ENCODE results near the gene C3orf18.
A peak's percentile ranks its signal among the peaks of the same experiment; 100 is the strongest.

The C3orf18 gene

DNA sequence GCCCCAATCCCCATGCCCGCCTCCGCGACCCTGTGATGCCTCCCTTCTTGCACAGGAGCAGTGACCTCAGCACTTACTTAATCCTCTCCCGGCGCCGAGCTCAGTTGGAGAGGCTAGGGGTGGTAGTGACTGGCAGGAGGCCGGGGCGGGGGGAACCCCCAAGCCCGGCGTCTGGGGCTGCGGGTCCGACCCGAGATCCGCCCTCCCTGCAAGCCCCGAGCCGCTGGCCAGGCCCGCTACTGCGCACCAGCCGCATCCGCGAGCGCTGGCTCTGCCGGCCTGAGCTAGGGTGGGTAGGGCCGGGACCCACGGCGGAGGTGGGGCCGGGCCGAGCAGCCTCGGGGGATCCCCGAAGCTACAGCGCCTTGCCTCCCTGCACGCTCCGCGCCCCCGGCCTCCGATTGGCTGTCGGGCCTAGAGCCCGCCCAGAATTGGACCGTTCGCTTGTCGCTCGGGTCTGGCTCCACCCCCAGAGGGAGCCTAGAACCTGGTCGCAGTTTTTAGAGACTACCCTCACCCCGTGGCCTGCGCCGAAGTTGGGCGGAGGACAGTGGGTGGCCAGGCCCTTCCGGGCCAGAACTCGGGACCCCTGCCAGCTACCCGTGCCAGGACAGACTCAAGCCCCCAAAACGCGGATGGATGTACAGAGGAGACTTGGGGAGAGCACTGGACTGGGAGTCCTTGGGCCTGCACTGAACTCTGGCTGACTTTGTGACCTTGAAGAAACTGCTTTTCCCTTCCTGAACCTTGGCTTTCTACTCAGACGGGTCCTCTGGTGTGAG, at the start of gene C3orf18:
C3orf18 (minus strand) TSS at position 362 of the 782 bp plus-strand sequence. CDS start 2,048 bp downstream, outside the sequence.
- peak; percentile 91 for DNase-seq (ENCODE audit: low spot score)

DNA sequence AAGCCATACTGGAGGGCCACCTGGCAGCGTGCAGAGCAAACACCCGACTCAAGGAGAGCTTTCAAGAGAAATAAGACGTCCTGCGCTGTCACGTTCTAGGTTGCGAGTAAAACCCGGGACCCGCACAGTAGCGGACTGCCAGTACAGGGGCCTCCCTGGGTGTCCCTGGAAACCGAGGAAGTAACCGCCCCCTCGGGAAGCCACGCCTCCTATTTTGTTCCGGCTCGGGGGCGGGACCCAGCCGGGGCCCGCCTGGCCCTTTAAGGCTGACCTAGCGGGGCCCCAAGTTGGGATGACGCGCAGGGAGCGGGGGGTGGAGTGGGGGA, 49.2 kb upstream of the C3orf18 start:
- DNase-seq (ENCODE audit: low spot score): peak; percentile 96

DNA sequence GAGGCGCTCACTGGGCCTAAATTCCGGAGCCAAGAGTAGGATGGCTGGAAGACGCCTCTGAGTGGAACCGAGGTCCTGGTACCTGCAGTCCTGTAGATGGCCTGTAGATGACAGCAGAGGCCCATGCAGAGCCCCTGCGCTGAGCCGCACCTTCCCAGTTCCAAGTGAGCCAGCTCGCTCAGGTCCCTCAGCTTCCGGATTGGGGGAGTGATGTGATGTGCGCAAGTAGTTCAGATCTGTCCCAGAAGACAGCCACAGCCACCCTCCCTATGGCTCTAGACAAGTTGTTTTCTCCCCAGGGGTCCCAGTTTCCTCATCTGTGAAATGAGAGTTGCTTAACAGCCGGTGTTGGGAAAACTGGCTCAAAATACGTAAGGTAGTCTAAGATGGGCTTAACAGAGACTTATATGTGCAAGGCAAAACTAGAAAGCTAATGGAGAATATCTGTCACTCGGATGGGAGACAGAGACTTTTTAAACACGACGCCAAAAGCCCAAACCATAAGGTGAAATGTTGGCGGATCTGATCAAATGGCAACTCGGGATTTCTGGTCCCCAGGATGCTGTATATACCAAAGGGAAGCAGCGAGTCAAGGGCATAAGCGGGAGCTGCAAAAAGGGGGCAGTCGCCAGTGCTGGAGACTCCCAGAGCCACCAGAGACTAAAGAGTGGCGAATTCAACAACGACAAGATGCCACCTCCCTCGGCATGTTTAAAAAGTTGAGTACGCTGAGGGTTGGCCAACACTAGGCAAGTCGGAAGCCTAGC, 48.6 kb upstream of the C3orf18 start:
- peak; percentile 90 for DNase-seq (ENCODE audit: low spot score)

DNA sequence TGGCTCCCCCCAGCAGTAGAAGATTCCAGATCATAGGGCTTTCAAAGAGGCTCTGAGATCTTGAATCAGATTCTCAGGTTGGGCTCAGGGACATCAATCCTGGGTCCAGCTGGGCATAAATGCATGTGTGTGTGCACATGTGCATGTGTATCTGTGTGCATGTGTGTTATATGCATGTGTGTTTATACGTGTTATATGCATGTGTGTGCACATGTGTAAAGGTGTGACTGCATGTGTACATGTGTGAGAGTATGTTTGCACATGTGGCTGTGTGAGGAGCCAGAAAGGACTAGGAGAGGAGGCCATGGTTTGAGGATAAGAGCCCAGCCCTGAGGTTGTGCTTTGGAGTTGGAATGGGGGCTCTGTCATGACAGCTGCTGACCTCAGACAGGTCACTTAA, 47.6 kb upstream of the C3orf18 start:
- DNase-seq (ENCODE audit: low spot score): no peak

DNA sequence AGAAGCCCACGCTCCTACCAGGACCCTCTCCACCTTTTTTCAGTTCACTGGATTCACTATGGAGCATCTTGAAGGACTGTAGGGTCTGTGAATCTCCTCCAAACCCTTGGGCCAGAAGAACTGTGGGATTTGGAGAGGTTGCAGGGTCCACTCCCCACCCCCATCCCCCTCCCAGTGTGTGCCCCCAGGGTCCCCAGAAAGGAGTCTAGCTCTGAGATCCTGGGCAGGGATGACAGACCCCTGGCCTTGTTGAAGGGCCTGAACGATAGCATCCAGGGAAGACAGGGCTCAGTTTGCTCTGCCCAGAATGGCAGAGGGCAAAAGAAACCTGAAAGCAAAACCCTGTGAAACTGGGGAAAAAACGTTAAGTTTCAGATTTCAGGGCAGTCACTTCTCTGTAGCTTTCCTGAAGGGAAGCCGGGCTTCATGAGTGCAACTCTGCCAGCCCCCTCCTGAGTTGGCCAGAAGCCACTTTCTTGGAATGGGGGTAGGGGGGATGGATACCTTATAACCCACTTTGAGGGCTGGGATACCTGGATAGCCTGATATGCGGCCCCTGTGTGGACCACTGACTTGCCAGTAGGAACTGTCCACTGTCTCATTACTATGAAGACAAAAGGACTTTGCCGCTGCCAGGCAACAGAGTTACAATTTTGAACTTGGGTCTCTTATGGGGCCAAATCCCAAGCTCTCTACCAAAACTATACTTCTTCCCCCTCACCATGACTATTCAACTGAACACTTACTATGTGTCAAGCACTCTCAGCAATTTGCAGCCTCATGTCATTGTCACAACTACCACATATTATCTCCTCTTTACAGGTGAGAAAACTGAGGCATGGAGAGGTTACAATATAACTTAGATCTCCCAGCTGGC, 45.7 kb upstream of the C3orf18 start:
- no peak for DNase-seq (ENCODE audit: low spot score)

DNA sequence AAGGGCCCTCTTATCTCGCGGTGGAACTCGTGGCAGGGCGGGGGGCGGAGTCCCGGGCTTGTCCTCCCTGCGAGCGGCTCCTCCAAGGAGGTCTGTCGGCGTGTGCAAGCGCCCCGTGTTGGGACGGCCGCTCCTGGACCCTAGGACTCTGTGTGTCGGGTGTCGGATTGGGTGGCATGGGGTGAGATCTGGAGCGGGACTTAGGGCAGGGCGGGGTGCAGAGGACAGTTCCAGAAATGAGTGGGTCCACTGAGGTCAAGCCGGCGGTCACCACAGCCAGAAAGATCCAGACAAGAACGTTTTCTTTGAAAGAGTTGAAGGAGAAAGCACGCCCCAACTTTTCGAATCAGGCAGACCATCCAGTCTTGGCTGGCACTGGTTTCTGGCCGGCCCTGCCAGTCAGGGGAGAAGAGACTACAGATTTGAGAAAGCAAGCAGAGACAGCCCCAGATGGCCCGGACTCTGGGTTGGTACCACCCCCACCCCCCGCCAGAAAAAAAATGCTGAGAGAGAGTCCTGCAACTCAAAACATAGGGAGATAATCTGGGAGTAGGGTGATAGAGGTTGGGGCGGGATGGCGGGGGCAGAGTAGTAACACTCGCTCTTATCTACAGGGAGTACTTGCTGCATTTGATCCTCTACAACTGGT, 44.8 kb upstream of the C3orf18 start:
- no peak for DNase-seq (ENCODE audit: low spot score)

DNA sequence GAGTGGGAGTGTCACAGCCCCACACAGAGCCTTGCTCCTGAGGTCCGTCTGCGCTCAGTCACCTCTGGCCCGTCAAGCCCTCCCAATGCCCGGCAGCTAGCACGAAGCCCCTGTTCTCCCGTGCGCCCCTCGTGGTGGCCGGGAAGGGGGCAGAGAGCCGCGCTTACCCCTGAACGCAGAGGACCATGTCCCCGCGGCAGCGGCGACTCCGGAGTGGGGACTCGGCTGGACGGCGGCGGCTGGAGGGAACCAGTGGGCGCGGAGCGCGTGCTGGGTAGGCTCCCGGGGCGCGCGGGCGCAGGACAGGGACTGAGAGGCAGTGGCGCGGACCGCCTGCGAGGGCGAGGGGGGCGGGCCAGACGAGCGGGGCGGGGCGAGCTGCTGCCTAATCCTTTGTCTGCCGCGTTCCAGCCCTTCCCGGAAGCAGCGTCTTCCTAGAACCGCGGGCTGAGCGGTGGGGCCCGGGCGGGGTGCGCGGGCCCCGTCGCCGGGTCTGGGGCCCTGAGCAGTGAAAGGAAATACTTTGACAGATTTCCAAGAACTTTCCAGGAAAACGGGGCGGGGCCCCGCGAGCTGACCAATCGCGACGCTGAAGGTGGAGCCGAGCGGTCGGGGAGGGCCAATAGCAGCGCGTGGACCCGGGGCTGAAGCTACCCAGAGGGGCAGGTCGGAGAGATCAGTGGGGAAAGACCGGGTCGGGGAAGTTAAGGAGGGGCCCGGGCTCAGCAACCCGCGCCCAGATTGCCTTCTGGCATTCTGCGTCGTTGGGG, 44.1 kb upstream of the C3orf18 start, which contains the start of gene CISH:
CISH (minus strand) TSS at position 311 of the 770 bp plus-strand sequence; CDS start at position 187, 124 bp downstream.
- peak; percentile 98 for DNase-seq (ENCODE audit: low spot score)

DNA sequence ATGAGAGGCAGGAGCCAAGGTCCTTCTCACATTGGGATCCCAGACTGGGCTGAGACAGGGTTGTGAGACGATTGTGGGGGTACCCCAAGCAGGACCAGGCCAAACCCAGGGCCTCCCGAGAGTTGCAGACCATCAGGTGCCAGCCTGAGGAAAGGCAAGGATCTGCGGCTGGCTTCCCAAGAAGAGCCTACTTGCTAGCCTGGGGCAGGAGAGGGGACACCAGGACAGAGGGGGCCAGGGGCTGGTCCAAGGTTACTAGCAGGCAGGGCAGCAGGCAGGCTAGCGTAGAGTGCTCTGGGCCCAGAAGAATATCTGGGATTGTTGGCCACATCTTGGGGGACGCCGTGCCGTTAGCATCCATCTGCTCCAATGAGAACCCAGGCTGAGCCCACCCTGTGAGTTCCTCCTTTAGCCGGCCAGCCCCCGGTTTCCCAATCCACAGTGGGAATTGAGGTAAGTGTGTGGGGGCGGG, 43.5 kb upstream of the C3orf18 start:
- no peak for DNase-seq (ENCODE audit: low spot score)

DNA sequence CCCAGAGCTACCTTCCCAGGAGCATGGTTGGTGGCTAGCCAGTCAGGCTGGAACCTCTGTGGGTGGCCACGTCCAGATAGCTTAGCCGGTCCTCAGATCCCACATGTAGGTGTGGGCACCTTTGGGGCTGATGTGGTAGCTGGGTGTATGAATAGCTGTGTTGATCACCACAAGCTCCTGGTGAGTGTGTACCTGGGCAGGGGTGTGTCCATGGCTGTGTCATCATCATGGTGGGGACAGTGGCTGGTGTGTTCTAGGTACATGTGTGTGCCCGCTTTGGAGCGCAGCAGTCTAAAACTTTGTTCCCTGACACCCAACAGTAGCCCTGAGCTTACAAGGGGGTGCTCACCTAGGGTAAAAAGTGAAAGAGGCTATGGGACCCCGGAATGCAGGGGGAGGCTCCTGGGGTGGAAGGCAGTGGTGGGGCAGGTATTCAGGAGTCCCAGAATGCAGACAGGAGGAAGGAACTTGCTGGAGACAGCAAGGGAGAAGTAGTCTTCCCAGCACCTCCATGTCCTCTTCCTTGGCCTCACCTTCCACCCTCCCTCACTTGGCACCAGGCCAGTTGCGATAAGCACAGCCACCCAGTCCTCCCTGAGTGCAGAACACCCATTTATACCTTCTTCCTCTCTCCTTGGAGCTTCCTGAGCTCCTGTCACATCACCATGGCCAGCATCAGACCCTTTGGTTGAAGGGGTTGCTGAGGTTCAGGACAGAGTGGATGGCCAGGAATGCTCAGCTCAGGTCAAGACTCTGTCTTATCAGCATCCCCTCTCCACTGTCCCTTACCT, 42.8 kb upstream of the C3orf18 start:
- no peak for DNase-seq (ENCODE audit: low spot score)

DNA sequence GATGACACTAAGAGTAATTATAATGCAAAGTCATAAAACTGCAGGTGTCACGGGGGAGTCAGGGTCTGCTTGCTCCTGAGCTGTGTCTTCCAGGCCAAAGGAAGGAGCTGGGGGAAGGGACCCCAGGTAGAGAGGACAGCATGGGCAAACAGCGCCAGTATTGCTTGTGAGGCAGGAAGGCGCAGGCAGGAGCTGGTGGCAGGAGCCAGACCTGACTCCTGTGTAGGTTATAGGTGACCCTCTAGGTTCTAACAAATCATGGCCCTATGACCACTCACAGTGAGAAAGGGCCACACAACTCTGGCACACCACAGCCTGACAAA, 42.2 kb upstream of the C3orf18 start:
- DNase-seq (ENCODE audit: low spot score): no peak

DNA sequence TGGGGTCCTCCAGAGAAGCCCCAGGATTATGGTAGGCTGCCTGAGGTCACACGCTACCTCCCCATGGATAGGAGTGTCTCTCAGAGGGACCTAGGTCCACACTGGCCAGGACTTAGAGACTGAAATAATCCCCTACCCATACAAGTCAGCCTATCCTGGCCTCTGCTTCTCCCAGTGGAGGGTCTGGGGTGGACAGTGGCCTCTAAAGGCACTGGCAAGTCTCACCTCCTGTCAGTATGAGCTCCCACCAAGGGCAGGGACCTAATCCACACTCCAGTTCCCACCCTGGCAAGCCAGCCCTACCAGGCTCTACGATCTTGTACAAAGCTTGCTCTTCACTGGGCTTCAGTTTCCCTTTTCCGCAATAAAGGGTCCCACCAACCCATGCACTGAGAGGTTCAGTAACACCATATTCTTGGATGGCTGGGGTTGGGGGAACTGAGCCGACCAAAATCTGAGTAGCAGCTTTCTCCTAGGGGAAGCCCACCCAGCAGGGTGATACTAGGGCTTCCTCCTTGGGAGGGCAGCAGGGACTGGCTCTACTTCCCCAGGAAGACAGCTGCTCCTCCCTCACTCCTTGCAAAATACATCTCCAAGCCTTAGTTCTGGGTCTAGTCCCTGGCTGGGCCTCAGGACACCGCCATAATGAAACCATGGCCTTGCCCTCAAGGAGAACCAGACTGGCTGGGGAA, 41.7 kb upstream of the C3orf18 start:
- no peak for DNase-seq (ENCODE audit: low spot score)

DNA sequence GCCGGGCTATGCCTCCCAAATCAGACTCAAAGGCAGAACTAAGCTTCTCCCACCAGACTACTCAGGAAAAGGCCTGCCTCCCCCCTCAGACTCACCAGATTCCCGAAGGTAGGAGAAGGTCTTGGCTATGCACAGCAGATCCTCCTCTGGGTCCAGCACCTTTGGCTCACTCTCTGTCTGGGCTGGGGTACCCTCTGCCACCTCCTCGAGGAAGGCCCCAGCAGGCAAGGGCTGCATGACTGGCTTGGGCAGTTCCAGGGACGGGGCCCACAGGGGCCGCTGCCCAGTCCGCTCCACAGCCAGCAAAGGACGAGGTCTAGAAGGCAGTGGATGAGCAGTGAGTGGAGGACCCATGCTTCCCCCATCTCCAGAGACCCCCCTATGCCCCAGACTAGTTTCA, 40.7 kb upstream of the C3orf18 start:
- no peak for DNase-seq (ENCODE audit: low spot score)

DNA sequence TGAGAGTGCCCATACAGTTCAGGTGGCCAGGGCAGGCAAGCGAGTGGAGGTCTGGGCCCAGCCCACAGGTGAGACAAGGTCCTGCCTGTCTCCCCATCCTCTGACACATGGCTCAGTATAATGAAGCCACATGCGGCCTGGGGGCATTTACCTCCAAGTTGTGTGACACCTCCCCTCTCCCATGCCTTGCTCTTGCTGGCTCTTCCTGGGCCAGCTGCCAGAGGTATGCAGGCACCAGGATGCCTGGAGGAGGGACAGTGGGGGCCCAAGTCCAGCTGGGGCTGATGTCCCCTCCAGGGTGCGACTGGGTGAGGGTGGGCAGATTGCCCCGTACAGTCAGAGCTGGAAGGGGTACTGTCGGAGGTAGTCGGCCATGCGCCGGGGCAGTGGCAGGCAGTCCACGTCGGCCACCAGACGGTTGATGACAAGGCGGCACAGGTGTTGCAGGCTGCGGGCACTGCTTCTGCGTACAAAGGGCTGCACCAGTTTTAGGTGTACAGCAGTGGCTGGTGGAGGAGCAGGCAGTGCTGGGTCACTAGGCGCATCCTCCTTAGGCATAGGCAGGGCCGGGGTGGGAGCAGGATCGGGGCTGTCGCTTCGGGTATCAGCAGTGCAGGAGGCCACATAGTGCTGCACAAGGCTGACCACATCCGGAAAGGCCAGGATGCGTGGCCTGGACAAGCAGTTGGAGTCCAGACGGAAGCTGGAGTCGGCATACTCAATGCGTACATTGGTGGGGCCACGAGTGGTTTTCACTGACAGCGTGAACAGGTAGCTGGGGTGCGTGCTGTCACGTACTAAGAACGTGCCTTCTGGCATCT, 39.9 kb upstream of the C3orf18 start:
- no peak for DNase-seq (ENCODE audit: low spot score)

DNA sequence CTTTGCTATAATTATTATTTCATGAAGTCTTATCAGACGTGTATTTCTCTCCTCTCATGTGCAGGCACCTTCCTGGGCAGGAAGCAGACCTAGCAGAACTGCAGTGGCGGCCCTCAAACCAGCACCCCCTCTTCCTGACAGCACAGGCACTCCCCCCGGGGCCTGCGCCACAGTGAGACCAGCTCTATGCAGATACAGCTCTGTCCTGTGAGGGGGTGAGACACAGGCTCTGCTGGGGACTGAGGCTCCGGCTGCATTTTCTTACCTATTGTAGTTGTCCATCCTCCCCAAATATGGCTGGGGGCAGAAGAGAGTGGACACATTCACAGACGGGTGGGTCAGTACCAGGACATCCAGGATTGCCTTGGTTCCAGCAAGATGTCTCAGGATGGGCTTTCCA, 39.0 kb upstream of the C3orf18 start:
- no peak for DNase-seq (ENCODE audit: low spot score)

DNA sequence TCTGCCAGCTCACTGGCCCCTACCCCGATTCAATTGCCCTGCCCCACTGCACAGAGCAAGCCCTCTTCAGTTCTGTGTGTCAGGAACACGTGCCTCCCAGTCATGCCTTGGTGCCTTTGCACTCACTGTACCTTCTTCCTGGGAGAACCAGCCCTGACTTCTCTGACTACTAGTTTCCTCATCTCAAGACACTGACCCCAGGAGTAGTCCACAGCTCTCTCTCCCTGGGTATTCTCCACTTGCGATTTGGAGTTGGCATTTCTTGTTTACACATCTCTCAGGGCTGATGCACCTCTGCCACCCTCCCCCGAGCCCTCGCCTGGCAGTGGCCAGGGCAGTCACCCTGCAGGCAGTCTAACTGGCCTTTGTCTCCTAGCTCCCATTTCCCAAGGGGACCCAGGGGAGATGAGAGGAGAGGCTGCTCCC, 38.4 kb upstream of the C3orf18 start:
- DNase-seq (ENCODE audit: low spot score): no peak

DNA sequence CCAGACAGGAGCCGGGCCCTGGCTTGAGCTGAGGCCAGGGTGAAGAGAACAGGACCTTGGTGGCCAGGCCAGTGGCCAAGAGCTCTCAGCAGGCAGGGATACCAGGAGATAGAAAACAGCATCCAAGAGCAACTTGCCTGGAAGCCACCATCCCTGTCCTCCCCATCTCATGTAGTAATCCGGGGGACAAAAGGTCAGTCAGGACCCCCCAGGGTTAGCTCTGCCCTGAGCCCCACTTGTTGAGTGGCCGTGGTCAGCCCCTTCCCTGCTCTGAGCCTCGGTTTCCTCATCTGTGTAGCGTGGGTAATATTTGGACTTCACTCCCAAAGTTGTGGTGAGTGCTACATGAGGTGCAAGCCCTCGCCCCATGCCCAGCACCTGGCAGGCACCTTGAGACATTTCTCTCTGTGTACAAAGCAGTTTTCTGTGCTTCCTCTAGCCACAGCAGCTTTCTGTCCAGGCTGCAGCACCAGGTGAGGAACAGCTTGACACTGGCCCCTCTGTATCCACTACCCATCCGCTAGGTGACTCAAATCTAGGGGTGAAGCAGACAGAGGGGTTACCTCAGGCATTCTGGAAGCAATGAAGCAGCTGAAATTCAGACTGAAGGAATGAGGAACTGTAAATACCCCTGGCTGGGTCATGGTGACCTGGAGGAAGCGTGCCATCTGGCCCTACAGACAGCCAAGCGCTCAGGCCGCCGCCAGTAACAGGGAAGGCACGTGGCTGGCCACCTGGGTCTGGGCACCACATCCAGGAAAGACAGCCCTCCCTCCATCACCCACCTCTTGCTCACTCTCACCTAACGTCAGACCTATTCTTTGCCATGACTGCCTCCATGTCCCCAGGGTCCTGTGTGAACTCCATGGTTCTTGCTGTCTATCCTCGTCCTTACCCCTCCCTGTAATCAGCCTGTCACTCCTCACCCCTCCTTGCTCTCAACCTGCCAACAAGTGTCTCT, 37.4 kb upstream of the C3orf18 start:
- DNase-seq (ENCODE audit: low spot score): no peak

DNA sequence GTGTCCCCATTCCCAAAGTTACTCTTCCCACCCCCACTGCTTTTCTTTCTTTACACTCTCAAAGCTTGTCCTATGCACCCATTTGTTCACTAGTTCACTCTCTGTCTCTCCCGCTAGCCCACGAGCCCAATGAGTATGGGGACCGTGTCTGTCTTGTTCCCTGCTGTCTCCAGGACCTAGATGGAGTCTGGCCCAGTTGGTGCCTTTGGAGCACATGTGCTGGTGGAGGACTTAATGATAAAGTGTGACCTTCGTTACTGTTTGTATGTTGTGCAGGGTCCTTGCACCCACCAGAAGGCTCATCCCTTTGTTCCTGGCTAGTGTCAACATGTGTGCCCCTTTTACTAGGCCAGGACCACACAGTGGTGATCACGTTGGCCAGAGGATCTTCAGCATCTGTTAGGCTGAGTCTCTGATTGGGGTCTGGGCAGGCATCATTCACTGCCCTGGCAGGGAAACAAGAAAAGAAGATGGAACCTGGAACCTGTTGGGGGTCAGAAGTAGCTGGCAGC, 36.6 kb upstream of the C3orf18 start:
- DNase-seq (ENCODE audit: low spot score): no peak
